Measurements from ENCODE around the gene MAGIX.

MAGIX gene

DNA sequence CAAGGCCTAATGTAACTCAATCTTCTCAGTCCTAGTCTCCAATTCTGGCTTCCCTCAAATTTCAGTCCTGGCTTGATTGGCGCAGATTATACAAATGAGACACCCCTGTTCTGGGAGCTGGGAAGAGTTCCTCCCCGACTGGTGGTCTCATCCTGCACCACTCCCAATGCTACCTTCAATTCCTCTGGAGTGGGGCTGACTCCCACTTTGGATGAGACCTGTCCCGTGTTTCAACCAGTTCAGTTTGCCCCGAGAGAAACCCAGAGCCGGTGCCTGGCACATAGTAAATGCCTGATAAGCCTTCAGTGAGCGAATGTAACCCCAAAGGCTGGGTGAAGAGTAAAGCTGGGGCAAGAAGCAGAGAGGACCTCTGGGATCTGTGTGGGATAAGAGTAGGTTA is 41.5 kb downstream of the MAGIX start:
- Histone ChIP-seq H3K4me3 (ENCODE audit: low read depth, low read length) (no peak overlapping the region), H3K4me1 (0 out of 2 replicates have a peak, but pooled peaks cover 2% of the 10 kb centered on the region), H3K36me3 (no peaks in the 10 kb centered on the region), H3K27me3 (no peaks in the 10 kb centered on the region), H3K9me3 (no peaks in the 10 kb centered on the region)
- no peak for DNase-seq
- TF ChIP-seq CTCF (IDR thresholded peaks at IDR 0.05; ENCODE audit: low read depth, low read length): no peak

GRCh38 chrX:49204709-49205108 is 42.2 kb downstream of the MAGIX start:
- no peaks in the 10 kb centered on the region for H3K9me3 ChIP-seq
- no peak for DNase-seq
- H3K4me3 ChIP-seq (ENCODE audit: low read depth, low read length): no peak overlapping the region
- H3K36me3 ChIP-seq: no peaks in the 10 kb centered on the region
- TF ChIP-seq CTCF (IDR thresholded peaks at IDR 0.05; ENCODE audit: low read depth, low read length): no peak
- H3K4me1 ChIP-seq: 0 out of 2 replicates have a peak, but pooled peaks cover 2% of the 10 kb centered on the region
- no peaks in the 10 kb centered on the region for H3K27me3 ChIP-seq

DNA sequence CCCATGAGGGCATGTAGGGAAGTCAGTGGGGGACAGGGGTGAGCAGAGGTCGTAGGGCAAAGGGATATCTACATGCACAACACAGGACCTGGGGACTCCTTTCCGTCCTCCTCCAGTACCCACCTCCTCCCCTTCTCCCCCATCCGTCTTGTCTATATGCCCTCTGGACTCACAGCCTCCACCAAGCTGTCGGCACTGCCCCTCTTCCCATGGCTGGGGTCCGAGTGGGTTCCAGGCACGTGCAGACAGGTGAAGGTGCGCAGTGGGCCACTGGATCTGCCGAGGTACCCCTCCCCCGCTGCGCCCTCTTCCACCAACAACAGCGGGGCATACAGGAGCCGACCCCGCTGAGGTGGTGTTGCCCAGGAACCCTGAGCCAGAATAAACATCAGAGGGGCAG is 42.9 kb downstream of the MAGIX start:
- H3K36me3 ChIP-seq: no peaks in the 10 kb centered on the region
- no peaks in the 10 kb centered on the region for H3K27me3 ChIP-seq
- DNase-seq: no peak
- H3K4me1 ChIP-seq: 0 out of 2 replicates have a peak, but pooled peaks cover 2% of the 10 kb centered on the region
- TF ChIP-seq CTCF (IDR thresholded peaks at IDR 0.05; ENCODE audit: low read depth, low read length): no peak
- H3K9me3 ChIP-seq: no peaks in the 10 kb centered on the region
- no peak overlapping the region for H3K4me3 ChIP-seq (ENCODE audit: low read depth, low read length)

GRCh38 chrX:49206543-49206942 is 44.0 kb downstream of the MAGIX start:
- no peak for DNase-seq
- Histone ChIP-seq H3K4me3 (ENCODE audit: low read depth, low read length) (no peak overlapping the region), H3K4me1 (no peaks in the 10 kb centered on the region), H3K36me3 (no peaks in the 10 kb centered on the region), H3K27me3 (no peaks in the 10 kb centered on the region), H3K9me3 (no peaks in the 10 kb centered on the region)
- no peak for TF ChIP-seq CTCF (IDR thresholded peaks at IDR 0.05; ENCODE audit: low read depth, low read length)

GRCh38 chrX:49208399-49208798 is 45.8 kb downstream of the MAGIX start:
- Histone ChIP-seq H3K36me3 (no peaks in the 10 kb centered on the region), H3K27me3 (no peaks in the 10 kb centered on the region), H3K9me3 (no peaks in the 10 kb centered on the region), H3K4me1 (no peaks in the 10 kb centered on the region), H3K4me3 (ENCODE audit: low read depth, low read length) (no peak overlapping the region)
- DNase-seq: no peak
- no peak for TF ChIP-seq CTCF (IDR thresholded peaks at IDR 0.05; ENCODE audit: low read depth, low read length)

- H3K27me3 ChIP-seq: no peaks in the 10 kb centered on the region
- H3K9me3 ChIP-seq: no peaks in the 10 kb centered on the region
- peak; percentile 6; the same call in 1 of the 2 replicates for TF ChIP-seq CTCF (IDR thresholded peaks at IDR 0.05; ENCODE audit: low read depth, low read length)
- peak; percentile 58 for DNase-seq
- no peaks in the 10 kb centered on the region for H3K36me3 ChIP-seq
- no peak overlapping the region for H3K4me3 ChIP-seq (ENCODE audit: low read depth, low read length)
- no peaks in the 10 kb centered on the region for H3K4me1 ChIP-seq
Measured at GRCh38 chrX:49209434-49210251, 47.1 kb downstream of the MAGIX start.
